G401 (cell line): Measurements from ENCODE around the gene TXNRD1. TPM values are rescaled to one million over a fixed set of nuclear protein-coding genes. Genes with fewer than 3 reads are reported as not detected.
"Not testable (repeated sequence)": the region's sequence is repeated elsewhere in the genome, so short reads cannot be mapped to it uniquely, and the experiment has no call there.

Source experiments
- DNase-seq: peaks from one replicate; pipeline ENCODE4 v3.0.0-alpha.2; 2015; ENCODE audit warnings: low spot score
- in situ Hi-C: cut with HindIII; loops from 2 replicates; pipeline ENCODE4 v1.10.0; 2016; ENCODE audit warnings: low sequenced_read_pairs, mixed read lengths
- total RNA-seq: library from RNA; depleted of rRNA; stranded (reverse); fragments of >200 nt; shearing (Covaris generic); gene quantifications from 2 replicates; pipeline ENCODE4 v1.2.3, GENCODE V29; 2014

The TXNRD1 gene
- total RNA-seq, 1 experiment from 2014 or later = 681 TPM

- in situ Hi-C loops = no loop called here
- DNase-seq = no peak
These were observed 27.0 kb upstream of the TXNRD1 start for GRCh38 chr12:104188534-104188933.

DNA sequence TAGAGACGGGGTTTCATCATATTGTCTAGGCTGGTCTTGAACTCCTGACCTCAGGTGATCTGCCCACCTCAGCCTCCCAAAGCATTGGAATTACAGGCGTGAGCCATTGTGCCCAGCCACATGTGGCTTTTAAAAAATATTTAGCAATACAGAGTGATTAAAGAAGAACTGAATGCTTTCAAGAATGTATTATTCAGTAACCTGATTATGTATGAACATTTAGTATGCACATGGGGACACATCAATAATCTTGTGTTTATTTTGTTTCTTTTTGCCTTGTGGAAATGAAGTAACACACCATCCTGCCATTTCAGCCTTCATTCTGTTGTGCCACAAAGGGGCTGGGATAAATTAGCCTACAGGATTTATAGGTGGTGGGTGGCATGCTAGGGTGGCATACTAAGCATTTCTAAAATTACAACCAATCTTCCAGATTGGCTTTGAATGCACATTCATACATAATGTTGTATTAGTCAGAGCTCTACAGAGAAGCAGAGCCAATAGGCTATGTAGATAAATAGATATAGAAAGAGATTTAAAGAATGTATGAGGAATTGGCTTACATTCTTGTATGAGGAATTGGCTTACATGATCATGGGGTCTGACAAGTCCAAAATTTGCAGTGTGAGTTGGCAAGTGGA is 25.5 kb upstream of the TXNRD1 start:
- in situ Hi-C loops = no loop called here
- no peak for DNase-seq

DNA sequence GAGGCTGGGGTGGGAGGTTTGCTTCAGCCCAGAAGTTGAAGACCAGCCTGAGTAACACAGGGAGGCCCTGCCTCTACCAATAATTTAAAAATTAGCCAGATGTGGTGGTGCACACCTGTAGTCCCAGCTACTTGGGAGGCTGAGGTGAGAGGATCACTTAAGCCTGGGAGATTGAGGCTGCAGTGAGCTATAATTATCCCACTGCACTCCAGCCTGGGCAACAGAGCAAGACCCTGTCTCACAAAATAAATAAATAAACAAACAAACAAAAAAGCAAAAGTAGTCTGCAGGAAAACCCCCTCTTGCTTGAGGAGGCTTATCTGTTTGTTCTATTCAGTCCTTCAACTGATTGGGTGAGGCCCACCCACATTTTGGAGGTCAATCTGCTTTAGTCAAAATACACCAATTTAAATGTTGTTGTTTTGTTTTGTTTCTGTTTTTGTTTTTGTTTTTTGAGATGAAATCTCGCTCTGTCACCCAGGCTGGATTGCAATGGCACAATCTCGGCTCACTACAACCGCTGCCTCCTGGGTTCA is 24.9 kb upstream of the TXNRD1 start:
- in situ Hi-C loops = no loop called here
- DNase-seq = no peak

GRCh38 chr12:104197264-104197663 is 18.3 kb upstream of the TXNRD1 start:
- in situ Hi-C loops = no loop called here
- DNase-seq = no peak

DNA sequence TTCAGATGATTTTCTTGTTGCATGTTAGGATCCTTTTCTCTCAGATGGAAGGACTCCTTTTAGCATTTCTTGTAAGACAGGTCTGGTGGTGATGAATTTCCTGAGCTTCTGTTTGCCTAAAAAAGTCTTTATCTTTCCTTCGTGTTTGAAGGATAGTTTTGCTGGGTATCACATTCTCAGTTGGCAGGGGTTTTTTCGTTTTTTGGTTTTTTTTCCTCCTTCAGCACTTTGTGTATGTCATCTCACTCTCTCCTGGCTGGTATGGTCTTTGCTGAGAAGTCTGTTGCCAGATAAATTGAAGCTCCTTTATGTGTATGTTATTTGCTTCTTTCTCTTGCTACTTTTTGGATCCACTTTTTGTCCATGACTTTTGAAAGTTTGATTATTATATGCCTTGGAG is 15.6 kb upstream of the TXNRD1 start:
- DNase-seq = no peak
- in situ Hi-C loops = no loop called here

DNA sequence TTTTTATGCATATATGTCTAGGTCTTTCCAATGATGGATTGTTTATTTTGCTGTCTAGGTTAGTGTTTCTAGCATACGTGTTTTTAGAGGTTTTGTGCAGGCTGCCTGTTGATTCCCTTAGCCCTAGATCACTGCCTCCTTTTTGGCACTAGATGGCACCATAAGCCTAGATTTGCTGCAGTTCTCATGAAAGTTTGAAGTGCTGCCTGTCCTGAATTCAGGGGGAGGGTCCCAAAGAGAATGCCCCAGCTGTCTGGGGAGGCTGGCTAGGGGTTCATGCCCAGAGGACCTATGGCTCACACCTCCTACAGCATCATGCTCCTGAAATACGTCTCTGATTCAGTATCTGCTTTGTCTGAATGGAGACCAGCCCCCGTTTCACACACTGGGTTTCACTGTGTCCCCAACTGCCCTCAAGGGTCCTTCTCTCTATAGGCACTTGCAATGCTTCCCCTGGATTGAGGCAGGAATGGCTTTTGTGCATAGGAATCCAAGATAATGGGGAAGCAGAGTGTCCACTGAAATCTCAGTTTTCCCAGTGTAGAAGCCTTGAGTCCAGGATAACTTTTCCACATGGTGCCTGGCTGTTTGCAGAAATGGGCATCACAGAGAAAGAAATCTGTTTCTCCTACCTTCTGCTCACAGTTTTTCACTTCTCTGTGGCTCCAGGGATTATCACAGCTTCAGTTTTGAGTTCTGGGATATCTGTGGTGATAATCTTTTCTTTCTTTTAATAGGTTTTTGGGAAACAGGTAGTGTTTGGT is 14.2 kb upstream of the TXNRD1 start:
- peak; percentile 67 for DNase-seq
- in situ Hi-C loops = no loop called here

DNA sequence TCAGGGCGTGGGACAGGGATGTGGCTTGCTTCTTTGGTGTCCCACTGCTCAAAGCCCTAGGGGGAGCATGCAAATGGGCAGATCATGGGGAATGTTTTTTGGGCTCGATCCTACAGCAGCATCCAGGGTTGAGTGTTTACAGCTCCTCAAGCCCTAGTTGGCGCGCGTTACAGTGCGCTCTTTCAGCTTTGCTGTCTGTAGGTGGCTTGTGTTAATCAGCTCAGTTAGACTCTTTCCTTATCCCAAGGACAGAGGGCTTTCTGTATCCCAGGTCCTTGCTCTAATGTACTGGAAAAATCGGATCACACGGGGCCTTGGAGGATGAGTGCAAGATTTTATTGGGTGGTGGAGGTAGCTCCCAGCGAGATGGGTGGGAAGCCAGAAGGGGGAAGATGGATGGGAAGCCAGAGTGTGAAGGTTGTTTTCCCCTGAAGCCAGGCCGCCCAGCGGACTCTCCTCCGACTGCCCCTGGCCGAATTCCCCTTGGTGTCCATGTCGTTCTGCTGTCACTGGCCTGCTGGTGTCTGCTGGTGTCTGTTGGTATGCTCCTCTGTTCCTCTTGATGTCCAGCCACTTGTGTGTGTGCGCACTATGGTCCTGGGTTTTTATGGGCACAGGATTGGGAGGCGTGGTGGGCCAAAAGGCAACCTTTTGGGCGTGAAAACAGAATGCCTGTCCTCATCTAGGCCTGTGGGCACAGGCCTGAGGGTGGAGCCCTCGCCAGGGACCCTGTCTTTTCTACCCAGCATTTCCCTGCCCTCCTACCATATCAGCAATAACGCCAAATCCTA is 10.7 kb upstream of the TXNRD1 start:
- no peak for DNase-seq
- in situ Hi-C loops = no loop called here

- no peak for DNase-seq
- in situ Hi-C loops = no loop called here
These were observed 8.0 kb upstream of the TXNRD1 start for GRCh38 chr12:104207416-104208205.

GRCh38 chr12:104212516-104212915 is 3.1 kb upstream of the TXNRD1 start:
- in situ Hi-C loops = no loop called here
- no peak for DNase-seq

DNA sequence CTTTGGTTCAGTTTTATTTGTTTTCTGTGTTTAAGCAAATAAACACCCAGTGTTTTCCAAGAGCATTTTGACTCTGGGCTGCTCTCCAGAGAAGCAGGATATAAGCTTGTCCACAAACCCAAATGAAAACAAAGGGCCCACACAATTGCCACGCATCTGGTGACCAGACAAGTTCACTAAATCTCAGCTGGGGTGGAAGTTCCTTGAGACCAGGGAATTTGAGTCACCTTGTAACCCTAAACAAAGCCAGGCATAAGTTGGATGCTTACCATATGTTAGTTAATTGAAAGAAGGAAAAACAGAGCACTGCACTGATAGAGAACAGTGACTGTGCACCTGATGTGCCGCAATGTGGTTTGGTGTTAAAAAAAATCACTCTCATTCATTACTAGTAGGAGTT is 1.6 kb upstream of the TXNRD1 start:
- peak; percentile 7 for DNase-seq
- in situ Hi-C loops = no loop called here

DNA sequence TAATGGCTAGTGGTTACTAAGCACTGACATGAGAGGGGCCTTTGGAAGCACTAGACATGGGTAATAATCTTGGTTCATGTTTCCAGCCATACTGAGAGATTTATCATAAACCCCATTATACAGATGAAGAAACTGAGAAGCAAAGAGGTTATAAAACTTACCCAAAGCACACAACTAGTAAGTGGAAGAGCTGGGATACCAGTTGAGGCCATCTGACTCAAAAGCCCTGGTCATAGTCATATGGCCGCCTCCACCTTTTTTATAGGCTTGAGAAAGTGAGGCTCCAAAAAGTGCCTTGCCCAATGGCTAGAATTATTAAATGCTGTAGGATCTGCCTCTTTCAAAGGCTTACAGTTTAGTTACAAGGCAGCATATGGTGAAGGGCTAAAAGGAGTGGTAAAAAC is 944 bp downstream of the TXNRD1 start:
- no peak for DNase-seq
- in situ Hi-C loops = no loop called here

DNA sequence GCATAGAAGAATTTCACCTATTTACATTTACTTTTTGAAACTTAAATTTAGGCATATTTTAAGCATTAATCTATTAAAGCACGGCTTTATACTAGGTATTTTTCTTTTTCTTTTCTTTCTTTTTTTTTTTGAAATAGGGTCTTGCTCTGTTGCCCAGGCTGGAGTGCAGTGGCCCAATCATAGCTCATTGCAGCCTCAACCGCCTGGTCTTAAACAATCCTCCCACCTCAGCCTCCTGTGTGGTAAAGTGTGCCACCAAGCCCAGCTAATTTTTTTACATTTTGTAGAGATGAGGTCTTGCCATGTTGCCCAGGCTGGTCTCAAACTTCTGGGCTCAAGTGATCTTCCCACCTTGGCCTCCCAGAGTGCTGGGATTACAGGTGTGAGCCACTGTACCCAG is 2.9 kb downstream of the TXNRD1 start:
- in situ Hi-C loops, DNase-seq: not testable (repeated sequence)

DNA sequence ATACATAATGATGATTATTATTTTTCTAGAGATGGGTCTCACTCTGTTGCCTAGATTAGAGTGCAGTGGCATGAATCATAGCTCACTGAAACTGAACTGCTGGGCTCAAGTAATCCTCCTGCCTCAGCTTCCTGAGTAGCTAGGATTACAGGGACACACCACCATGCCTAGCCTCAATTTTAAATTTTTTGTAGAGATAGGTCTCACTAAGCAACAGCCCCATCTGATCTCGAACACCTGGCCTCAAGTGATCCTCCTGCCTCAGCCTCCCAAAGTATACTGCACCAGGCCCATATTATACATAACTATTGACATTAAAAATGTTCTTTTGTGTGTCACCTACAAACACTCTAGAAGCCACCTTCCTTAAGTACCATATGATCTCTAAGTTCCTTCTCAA is 3.4 kb downstream of the TXNRD1 start:
- DNase-seq = no peak
- in situ Hi-C loops = no loop called here

GRCh38 chr12:104219361-104219892 is 3.8 kb downstream of the TXNRD1 start:
- DNase-seq = peak; percentile 42
- in situ Hi-C loops = no loop called here

GRCh38 chr12:104219908-104220404 is 4.4 kb downstream of the TXNRD1 start:
- in situ Hi-C loops = no loop called here
- DNase-seq = peak; percentile 48

DNA sequence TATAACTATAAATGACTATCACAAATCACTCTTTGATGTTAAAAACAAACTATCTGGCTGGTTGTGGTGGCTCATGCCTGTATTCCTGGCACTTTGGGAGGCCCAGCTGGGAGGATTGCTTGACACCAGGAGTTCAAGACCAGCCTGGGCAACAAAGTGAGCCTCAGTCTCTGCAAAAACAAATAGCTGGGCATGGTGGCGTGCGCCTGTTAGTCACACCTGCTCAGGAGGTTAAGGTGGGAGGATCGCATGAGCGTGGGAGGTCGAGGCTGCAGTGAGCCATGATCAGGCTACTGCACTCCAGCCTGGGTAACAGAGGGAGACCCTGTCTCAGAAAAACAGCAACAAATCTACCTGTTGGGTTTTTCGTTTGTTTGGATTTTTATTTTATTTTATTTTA is 5.4 kb downstream of the TXNRD1 start:
- in situ Hi-C loops = no loop called here
- no peak for DNase-seq

DNA sequence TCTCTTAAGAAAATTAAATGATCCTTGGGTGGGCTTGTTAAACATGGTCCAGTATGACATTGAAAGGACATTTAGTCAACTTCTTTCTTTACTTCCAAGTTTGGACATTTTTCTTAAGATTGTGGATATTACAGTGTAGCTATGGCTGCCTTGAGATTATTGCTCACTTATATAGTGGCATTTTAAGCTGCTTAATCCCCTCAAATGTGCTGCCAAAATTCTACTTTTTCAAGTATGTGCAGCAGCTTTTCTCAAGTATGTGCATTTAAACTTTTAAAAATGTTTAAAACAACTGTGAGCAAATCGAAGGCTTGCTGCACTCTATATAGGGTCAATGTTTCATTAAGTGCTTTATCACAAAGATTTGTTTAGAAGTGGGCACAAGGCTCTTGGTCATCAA is 7.4 kb downstream of the TXNRD1 start:
- in situ Hi-C loops = no loop called here
- no peak for DNase-seq

DNA sequence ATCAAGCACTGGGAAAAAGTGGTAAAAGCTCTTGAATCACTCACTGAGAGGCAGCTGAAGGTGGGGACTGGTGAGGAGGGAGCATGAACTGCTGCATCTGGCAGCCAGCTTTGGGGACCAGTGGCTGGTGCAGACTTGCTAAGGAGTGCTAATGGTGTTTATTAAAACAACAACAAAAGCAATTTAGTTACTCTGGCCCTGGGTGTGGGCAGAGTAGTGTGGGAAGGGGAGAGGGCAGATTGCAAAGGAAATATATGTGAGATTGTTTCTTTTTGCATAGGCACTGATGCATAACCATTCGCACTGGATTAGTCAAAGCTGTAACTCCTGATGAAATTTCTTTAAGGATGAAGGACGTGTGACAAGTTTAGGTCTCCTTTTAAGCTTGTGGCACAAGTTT is 8.1 kb downstream of the TXNRD1 start:
- DNase-seq = peak; percentile 9

GRCh38 chr12:104226672-104227071 is 11.1 kb downstream of the TXNRD1 start:
- DNase-seq = no peak
- in situ Hi-C loops = no loop called here

More for the DNA sequence above, 8.1 kb downstream of the TXNRD1 start:
- in situ Hi-C loops = no loop called here
